ENCODE measurements around the gene RABGAP1.

Gene RABGAP1

DNA sequence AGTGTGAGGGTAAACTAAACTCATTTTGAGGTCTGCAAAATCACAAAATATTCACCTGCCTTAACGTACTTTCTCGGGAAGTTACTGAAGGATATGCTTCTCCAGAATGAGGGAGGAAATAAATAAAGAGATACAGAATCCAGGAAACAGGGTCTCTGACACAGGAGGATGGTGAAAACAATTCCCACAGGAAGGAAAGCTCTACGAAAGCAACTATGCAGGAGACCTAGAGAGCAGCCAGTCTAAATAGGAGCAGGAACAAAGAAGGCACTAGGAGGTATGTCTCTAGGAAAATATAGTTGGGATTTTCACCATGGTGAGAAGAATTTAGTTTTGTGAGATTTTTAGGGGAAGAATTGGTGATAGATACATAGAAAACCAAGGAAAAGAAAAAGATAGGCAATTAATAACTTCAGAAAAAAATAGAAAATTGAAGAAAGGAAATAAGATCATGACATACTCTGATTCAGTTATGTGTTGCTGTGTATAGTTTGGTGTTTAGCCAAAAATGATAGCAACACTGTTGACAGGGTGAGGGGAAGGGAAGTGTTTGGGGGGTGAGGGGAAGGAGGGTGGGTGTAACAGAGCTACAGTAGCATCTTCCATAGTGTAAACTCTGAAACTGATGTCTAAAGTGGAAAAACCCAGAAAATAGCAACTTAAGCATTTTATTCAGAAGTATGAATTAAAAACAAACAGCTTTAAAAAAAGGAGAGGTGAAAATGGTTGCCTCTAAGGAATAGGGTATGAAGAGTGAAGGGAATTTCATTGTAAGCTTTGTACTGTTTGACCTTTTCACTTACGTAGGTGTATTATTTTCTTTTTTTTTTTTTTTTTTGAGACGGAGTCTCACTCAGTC is 102.5 kb downstream of the RABGAP1 start:
- Mint-ChIP-seq H3K27ac (no peak overlapping the region), H3K36me3 (no peaks in the 10 kb centered on the region), H3K9me3 (no peaks in the 10 kb centered on the region), H3K4me1 (no peaks in the 10 kb centered on the region), H3K4me3 (no peak overlapping the region)
- no peak for ATAC-seq
- DNase-seq (ENCODE audit: low spot score in 2 of 2): no peak

DNA sequence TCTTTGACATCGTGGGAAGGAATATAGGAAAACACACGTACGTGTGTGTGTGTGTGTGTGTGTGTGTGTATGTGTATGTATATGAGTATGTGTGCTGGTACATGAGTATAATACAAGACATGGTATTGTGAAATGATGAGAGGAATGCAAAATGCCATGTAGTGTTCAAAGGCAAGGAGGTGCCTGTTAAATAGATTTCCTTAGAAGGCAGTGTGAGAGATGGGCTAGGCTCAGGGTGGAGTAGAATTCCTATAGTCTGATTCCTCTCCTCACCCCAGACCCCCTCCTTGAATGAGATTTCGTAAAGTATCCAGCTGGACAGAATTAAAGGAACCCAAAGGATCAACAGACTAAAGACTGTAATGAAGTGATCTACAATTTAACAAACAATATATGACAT is 103.8 kb downstream of the RABGAP1 start:
- Mint-ChIP-seq H3K27ac (no peak overlapping the region), H3K4me1 (no peaks in the 10 kb centered on the region), H3K9me3 (no peaks in the 10 kb centered on the region), H3K4me3 (no peak overlapping the region), H3K36me3 (no peaks in the 10 kb centered on the region)
- DNase-seq (ENCODE audit: low spot score in 2 of 2): no peak
- no peak for ATAC-seq

DNA sequence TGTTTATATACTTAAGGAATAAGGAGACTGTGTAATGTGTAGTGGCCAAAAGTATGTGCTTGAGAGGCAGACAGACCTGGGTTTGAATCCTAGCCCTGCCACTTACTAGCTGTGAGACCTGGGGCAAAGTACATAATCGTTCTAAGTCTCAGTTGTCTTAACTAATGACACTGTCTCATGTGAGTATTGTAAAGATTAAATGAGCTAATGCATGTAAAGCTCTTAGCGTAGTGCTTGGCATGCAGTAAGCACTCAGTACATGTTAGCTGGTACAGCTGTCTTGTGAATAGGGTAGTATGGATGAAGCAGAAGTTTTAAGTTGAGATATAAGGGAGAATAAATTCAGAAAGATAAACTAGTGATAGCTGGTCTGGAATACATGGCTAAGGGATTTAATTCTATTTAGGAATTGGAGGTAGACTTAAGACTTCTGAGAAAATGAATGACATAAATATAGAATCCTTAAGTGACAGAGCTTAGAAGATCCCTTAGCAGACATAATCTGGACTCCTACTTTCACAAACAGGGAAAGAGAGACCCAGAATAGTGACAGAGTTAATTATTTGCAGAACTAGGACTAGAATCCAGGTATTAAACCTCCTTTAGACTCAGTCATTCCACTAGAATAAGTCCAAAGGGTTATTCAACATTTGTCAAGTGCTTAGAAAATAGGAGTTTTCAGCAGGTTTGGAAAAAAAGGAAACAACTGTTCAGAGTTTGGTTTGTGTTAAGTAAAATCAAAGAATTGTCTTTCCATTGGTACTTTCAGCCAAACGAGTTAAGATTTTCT is 105.8 kb downstream of the RABGAP1 start:
- no peak for ATAC-seq

DNA sequence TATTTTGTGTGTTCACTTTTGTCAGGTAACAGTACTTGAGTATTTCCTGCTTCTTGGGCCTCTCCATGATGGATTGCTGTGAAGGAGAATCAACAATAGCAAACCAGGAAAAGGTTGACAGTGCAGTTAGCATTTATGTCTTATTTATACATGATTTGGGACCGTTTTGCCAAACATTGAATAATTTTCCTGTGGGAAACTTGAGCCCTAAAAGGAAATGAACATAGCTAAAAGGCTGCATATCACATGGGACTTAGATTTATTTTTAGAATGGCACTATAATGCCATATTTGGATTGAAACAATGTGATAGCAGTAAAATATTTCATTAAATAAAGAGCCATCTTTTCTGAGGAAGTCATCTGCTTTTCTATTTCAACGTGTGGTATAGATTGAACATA is 107.9 kb downstream of the RABGAP1 start:
- no peaks in the 10 kb centered on the region for H3K4me1 Mint-ChIP-seq
- no peaks in the 10 kb centered on the region for H3K36me3 Mint-ChIP-seq
- no peaks in the 10 kb centered on the region for H3K9me3 Mint-ChIP-seq
- no peak overlapping the region for H3K27ac Mint-ChIP-seq
- H3K4me3 Mint-ChIP-seq: no peak overlapping the region
- DNase-seq (ENCODE audit: low spot score in 2 of 2): no peak
- ATAC-seq: no peak

More for the DNA sequence above, 105.8 kb downstream of the RABGAP1 start:
- no peaks in the 10 kb centered on the region for H3K4me1 Mint-ChIP-seq
- no peak for DNase-seq (ENCODE audit: low spot score in 2 of 2)
- no peak overlapping the region for H3K27ac Mint-ChIP-seq
- no peak overlapping the region for H3K4me3 Mint-ChIP-seq
- no peaks in the 10 kb centered on the region for H3K9me3 Mint-ChIP-seq
- H3K36me3 Mint-ChIP-seq: no peaks in the 10 kb centered on the region

- ATAC-seq: no peak
- Mint-ChIP-seq H3K4me1 (no peaks in the 10 kb centered on the region), H3K9me3 (no peaks in the 10 kb centered on the region), H3K4me3 (no peak overlapping the region), H3K36me3 (no peaks in the 10 kb centered on the region), H3K27ac (no peak overlapping the region)
- DNase-seq (ENCODE audit: low spot score in 2 of 2): no peak
These were observed 108.9 kb downstream of the RABGAP1 start for GRCh38 chr9:123049589-123050222.

- H3K36me3 Mint-ChIP-seq: peaks cover 12% of the 10 kb centered on the region
- H3K4me3 Mint-ChIP-seq: no peak overlapping the region
- H3K27ac Mint-ChIP-seq: no peak overlapping the region
- no peak for DNase-seq (ENCODE audit: low spot score in 2 of 2)
- H3K9me3 Mint-ChIP-seq: no peaks in the 10 kb centered on the region
- ATAC-seq: no peak
- no peaks in the 10 kb centered on the region for H3K4me1 Mint-ChIP-seq
These were observed 112.2 kb downstream of the RABGAP1 start for GRCh38 chr9:123053046-123053445.

- no peak overlapping the region for H3K4me3 Mint-ChIP-seq
- no peaks in the 10 kb centered on the region for H3K9me3 Mint-ChIP-seq
- H3K4me1 Mint-ChIP-seq: no peaks in the 10 kb centered on the region
- H3K27ac Mint-ChIP-seq: no peak overlapping the region
- DNase-seq (ENCODE audit: low spot score in 2 of 2) (no peak), ATAC-seq (no peak)
- peaks cover 12% of the 10 kb centered on the region for H3K36me3 Mint-ChIP-seq
These were observed 112.9 kb downstream of the RABGAP1 start for GRCh38 chr9:123053711-123054110.

DNA sequence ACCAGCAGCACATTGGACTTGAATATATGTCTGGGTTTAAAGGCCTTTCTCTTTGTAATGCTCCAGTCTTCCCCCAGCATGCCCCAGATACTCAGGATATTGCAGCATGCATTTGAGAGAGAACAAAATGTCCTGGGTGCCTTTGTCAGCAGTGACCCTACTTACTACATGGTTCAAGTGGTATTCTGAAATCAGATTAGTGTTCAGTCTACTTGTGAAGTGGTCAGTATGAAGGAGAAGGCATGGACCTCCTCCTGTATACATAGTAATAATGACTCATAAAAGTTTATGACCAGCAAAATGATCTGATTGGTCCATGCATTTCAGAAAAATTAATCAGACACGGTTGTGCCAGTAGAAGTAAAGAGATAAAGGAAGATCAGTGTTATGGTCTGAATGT is 118.0 kb downstream of the RABGAP1 start:
- DNase-seq (ENCODE audit: low spot score in 2 of 2): no peak
- H3K4me1 Mint-ChIP-seq: peaks cover 2% of the 10 kb centered on the region
- no peak overlapping the region for H3K4me3 Mint-ChIP-seq
- peaks cover 12% of the 10 kb centered on the region for H3K36me3 Mint-ChIP-seq
- no peak for ATAC-seq
- no peak overlapping the region for H3K27ac Mint-ChIP-seq
- no peaks in the 10 kb centered on the region for H3K9me3 Mint-ChIP-seq

- H3K36me3 Mint-ChIP-seq: peaks cover 12% of the 10 kb centered on the region
- H3K27ac Mint-ChIP-seq: no peak overlapping the region
- ATAC-seq (no peak), DNase-seq (ENCODE audit: low spot score in 2 of 2) (no peak)
- H3K4me3 Mint-ChIP-seq: no peak overlapping the region
- H3K9me3 Mint-ChIP-seq: no peaks in the 10 kb centered on the region
- peaks cover 6% of the 10 kb centered on the region for H3K4me1 Mint-ChIP-seq
These were observed 118.8 kb downstream of the RABGAP1 start for GRCh38 chr9:123059472-123060220.

- Mint-ChIP-seq H3K4me1 (peaks cover 6% of the 10 kb centered on the region), H3K36me3 (peaks cover 15% of the 10 kb centered on the region), H3K4me3 (no peak overlapping the region), H3K9me3 (no peaks in the 10 kb centered on the region), H3K27ac (no peak overlapping the region)
- ATAC-seq (no peak), DNase-seq (ENCODE audit: low spot score in 2 of 2) (no peak)
These were observed 120.4 kb downstream of the RABGAP1 start for GRCh38 chr9:123061216-123061615.

DNA sequence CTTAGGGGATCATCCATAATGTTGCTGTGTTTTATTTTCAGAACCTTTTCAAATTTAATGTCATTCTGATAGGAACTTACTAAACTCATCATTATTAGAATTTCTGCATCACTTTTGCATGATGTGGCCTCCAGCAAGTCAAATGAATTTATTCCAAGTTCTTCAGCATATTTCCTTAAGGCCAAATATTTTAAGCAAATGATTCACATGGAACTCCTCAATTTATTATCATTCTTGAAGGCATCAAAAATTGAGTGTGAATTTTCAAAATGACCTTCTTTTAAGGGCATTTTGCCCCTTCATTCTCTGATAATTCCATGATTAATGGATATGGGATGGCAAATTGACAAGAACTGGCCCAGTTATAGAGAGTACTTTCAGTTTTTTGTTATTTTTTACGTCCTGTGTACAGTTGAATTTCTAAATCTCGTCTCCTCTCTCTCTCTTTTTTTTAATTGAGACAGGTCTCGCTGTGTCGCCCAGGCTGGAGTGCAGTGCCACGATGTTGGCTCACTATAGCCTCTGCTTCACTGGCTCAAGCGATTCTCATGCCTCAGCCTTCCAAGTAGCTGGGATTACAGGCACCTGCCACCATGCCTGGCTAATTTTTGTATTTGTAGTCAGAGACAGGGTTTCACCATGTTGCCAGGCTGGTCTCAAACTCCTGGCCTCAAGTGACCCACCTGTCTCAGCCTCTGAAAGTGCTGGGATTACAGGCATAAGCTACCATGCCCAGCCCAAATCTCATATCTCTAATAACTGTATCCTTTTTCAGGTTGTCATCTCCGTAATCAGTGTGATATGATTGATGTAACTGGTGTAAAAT is 121.7 kb downstream of the RABGAP1 start:
- ATAC-seq (no peak), DNase-seq (ENCODE audit: low spot score in 2 of 2) (no peak)
- H3K4me1 Mint-ChIP-seq: peaks cover 6% of the 10 kb centered on the region
- H3K4me3 Mint-ChIP-seq: no peak overlapping the region
- H3K27ac Mint-ChIP-seq: no peak overlapping the region
- peaks cover 29% of the 10 kb centered on the region for H3K36me3 Mint-ChIP-seq
- no peaks in the 10 kb centered on the region for H3K9me3 Mint-ChIP-seq

GRCh38 chr9:123063177-123063598 is 122.4 kb downstream of the RABGAP1 start:
- no peak for ATAC-seq
- H3K4me1 Mint-ChIP-seq: peaks cover 6% of the 10 kb centered on the region
- H3K36me3 Mint-ChIP-seq: peaks cover 32% of the 10 kb centered on the region
- no peak overlapping the region for H3K27ac Mint-ChIP-seq
- H3K4me3 Mint-ChIP-seq: no peak overlapping the region
- H3K9me3 Mint-ChIP-seq: no peaks in the 10 kb centered on the region
- DNase-seq (ENCODE audit: low spot score in 2 of 2): no peak

GRCh38 chr9:123063896-123064295 is 123.1 kb downstream of the RABGAP1 start:
- H3K4me3 Mint-ChIP-seq: no peak overlapping the region
- peaks cover 32% of the 10 kb centered on the region for H3K36me3 Mint-ChIP-seq
- peaks cover 6% of the 10 kb centered on the region for H3K4me1 Mint-ChIP-seq
- no peak overlapping the region for H3K27ac Mint-ChIP-seq
- no peak for DNase-seq (ENCODE audit: low spot score in 2 of 2)
- ATAC-seq: no peak
- H3K9me3 Mint-ChIP-seq: no peaks in the 10 kb centered on the region

DNA sequence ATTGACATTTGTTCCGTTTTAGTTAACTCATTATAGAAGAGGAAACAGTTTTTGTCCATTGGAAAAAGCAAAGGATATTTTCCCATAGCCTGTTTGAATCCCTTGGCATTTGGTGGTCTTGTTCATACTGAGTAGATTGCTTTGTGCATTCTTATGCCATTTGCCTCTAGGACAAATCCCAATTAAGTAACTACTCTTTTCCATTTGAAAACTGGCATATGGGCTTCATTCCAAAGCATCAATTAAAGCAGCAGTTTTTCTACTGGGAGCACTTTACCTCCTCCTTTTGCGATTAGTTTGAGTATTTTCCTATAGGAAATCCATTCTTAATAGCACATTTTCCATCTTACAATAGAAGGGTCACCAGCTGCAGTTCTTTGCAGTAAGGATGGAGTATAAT is 123.9 kb downstream of the RABGAP1 start:
- ATAC-seq (no peak), DNase-seq (ENCODE audit: low spot score in 2 of 2) (no peak)
- Mint-ChIP-seq H3K36me3 (peaks cover 36% of the 10 kb centered on the region), H3K9me3 (no peaks in the 10 kb centered on the region), H3K4me3 (no peak overlapping the region), H3K27ac (no peak overlapping the region), H3K4me1 (peaks cover 8% of the 10 kb centered on the region)
